DOHH2 (cell line): ENCODE measurements around the gene CAPRIN2.

Source experiments
- CTCF ChIP-seq: fragments of 200-600 bp; sonication (generic); IDR thresholded peaks from one replicate; pipeline ENCODE4 v1.5.1; 2014; ENCODE audit warnings: antibody characterized with exemption, mild to moderate bottlenecking, low read depth, low read length; ENCODE audit not compliant: poor library complexity, severe bottlenecking
- EZH2phosphoT487 ChIP-seq: fragments of 200-600 bp; sonication (generic); IDR thresholded peaks from 2 replicates; pipeline ENCODE4 v1.6.1; 2017; ENCODE audit warnings: borderline replicate concordance, mild to moderate bottlenecking, antibody characterized with exemption, low read length, moderate library complexity, mixed read lengths

GRCh38 chr12:30726647-30727046 lies 28.1 kb downstream of the CAPRIN2 start:
- TF ChIP-seq CTCF (no peak), EZH2phosphoT487 (no peak)
